Measurements from ENCODE around the gene IGFL2.
"Not testable (repeated sequence)": the region's sequence is repeated elsewhere in the genome, so short reads cannot be mapped to it uniquely, and the experiment has no call there.

Gene IGFL2

GRCh38 chr19:46144756-46145155 is 3.3 kb upstream of the IGFL2 start:
- no peak for FAIRE-seq

GRCh38 chr19:46147166-46147740 is 785 bp upstream of the IGFL2 start:
- no peak for FAIRE-seq

- no peak for FAIRE-seq
Observed at GRCh38 chr19:46150606-46151005, 2.6 kb downstream of the IGFL2 start.

GRCh38 chr19:46155237-46155636 is 7.2 kb downstream of the IGFL2 start:
- no peak for FAIRE-seq

- FAIRE-seq: no peak
Observed at GRCh38 chr19:46159418-46160232, 11.6 kb downstream of the IGFL2 start.

- no peak for FAIRE-seq
Observed at GRCh38 chr19:46160233-46160775, 12.3 kb downstream of the IGFL2 start.

- not testable (repeated sequence) for FAIRE-seq
Observed at GRCh38 chr19:46161642-46162257, 13.7 kb downstream of the IGFL2 start.

- FAIRE-seq: no peak
Observed at GRCh38 chr19:46162731-46163130, 14.7 kb downstream of the IGFL2 start.

GRCh38 chr19:46173886-46174480 is 25.9 kb downstream of the IGFL2 start:
- no peak for FAIRE-seq

- FAIRE-seq: no peak
Observed at GRCh38 chr19:46176116-46176860, 28.2 kb downstream of the IGFL2 start.

GRCh38 chr19:46179076-46179759 is 31.2 kb downstream of the IGFL2 start:
- FAIRE-seq: no peak

- no peak for FAIRE-seq
Observed at GRCh38 chr19:46180701-46181387, 32.8 kb downstream of the IGFL2 start.

- FAIRE-seq: no peak
Observed at GRCh38 chr19:46181388-46181779, 33.3 kb downstream of the IGFL2 start.

- no peak for FAIRE-seq
Observed at GRCh38 chr19:46182476-46182875, 34.4 kb downstream of the IGFL2 start.

- not testable (repeated sequence) for FAIRE-seq
Observed at GRCh38 chr19:46184775-46185710, 37.0 kb downstream of the IGFL2 start.

GRCh38 chr19:46186101-46186716 is 38.2 kb downstream of the IGFL2 start:
- FAIRE-seq: no peak

- no peak for FAIRE-seq
Observed at GRCh38 chr19:46186717-46187101, 38.7 kb downstream of the IGFL2 start.

GRCh38 chr19:46189971-46190888 is 42.2 kb downstream of the IGFL2 start:
- no peak for FAIRE-seq

GRCh38 chr19:46191356-46191755 is 43.3 kb downstream of the IGFL2 start:
- no peak for FAIRE-seq

Measured in colon (tissue), 2 donors.